Cerebellar cortex (tissue), 1 donor: ENCODE results near the gene F12.
A peak's percentile ranks its signal among the peaks of the same experiment; 100 is the strongest.
"Not testable (repeated sequence)": the region's sequence is repeated elsewhere in the genome, so short reads cannot be mapped to it uniquely, and the experiment has no call there.

Source experiments
- DNase-seq: peaks from one replicate; pipeline ENCODE4 v3.0.0-alpha.2; 2015; ENCODE audit warnings: low spot score

Gene F12

GRCh38 chr5:177387405-177387804 lies 22.0 kb downstream of the F12 start:
- no peak for DNase-seq

- no peak for DNase-seq
Observed at GRCh38 chr5:177386542-177386941, 22.8 kb downstream of the F12 start.

DNA sequence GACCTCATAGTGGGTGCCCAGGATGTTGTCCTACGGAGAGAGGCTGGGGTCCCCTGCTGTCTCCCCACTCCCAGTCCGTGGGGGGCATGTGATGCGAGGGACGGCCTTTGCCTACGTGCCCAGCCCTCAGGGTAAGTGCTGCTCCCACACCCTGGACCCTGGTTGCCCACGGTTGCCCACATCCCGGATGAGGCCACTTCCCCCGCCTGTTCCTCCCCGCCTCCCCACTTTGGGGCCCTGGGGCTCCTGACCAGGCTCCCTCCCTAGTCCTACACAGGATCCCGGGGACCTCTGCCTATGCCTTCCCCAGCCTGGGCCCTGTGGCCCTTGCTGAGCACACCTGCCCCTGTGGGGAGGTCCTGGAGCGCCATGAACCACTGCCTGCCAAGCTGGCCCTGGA lies 23.6 kb downstream of the F12 start:
- DNase-seq: no peak

DNA sequence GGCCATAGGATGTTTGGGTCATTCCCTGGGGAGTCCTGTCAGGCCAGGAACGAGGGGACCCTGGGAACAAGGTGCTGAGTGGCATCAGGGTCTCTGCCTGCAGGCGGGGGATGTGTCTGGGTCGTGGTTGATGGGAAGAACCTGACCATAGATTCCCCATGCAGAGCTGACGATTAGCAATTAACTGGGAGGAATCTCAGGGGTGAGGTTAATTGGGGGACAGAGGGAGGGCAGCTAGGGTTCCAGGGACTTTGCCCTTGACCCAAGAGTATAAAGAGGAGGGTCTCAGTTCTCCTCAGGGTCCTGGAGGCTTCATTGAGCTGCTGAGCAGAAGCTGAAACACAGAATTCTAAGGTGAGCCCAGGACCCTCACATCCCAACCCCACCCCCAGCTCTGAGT lies 25.2 kb downstream of the F12 start, which contains the start of gene SLC34A1:
Gene SLC34A1, plus strand, starts transcription at position 301 of the 400 bp plus-strand sequence. CDS start 1,308 bp downstream, outside the sequence.
- no peak for DNase-seq

- DNase-seq: no peak
Observed at GRCh38 chr5:177383181-177383580, 26.2 kb downstream of the F12 start.

DNA sequence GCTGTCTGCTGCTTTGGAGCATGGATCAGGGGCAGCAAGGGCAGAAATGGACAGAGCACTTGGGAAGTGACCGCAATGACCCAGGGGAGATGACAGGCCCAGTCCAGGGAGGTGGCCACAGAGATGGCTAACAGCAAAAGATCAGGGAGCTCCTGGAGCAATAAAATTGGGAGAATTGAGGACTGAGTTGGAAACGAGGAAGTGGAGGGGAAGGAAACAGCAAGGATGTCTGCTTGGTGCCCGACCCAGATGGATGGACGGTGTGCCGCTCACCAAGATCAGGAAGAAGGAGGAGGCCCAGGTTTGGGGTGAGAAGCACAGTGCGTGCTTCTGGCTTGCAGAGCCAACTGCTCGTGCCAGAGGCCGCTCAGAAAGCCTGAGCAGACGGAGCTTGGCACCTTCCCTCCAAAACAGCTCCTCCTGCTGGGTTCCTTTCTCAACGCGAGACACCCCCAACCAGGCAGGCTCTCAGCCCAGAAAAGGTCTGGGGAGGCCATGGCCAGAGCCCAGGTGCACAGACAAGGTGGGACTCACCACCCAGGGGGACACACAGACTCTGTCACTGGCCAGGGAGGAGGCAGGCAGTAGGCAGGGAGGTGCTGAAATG lies 26.8 kb downstream of the F12 start:
- DNase-seq: peak; percentile 94

GRCh38 chr5:177380805-177381126 lies 28.6 kb downstream of the F12 start:
- DNase-seq: no peak

DNA sequence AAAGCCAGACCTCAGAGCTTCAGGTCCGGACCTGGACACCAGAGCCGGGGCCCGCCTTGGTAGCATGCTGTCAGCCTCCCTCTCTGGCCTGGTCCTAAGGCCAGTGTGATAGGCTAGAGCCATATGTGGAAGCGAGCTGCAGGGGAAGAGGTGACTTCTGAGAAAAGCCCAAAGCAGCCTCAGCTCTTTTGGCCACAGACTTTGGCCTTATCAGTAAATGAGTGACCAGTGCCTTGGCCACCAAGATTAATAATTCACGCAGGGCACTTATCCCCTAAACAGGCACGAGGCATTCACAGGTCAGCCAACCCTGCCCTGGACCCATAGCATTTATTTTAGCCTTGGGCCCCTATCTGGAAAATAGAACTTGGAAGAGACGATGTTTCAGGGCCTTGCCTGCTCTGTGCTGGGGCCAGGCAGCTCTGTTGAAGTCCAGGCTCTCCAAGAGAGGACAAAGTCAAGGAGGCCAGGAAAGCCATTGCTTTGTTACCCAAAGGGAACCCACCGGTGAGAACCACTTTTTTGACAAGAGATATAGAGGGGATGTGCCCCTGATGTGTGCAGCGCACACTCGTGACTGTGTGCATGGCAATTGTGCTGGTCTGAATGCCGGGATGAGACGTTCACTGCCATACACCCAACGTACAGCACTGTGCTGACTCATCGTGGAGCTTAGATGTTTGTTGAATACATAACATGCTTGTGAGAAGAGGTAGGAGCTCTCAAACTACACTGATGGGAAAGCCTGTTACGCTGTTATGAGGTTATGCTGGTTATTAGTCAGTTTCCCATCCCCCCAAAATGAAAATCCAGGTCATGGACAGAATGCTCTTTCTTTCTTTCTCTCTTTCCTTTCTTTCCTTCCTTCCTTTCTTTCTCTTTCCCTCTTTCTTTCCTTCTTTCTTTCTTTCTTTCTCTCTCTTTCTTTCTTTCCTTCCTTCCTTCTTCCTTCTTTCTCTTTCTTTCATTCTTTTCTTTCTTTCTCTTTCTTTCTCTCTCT lies 30.2 kb downstream of the F12 start:
- no peak for DNase-seq

DNA sequence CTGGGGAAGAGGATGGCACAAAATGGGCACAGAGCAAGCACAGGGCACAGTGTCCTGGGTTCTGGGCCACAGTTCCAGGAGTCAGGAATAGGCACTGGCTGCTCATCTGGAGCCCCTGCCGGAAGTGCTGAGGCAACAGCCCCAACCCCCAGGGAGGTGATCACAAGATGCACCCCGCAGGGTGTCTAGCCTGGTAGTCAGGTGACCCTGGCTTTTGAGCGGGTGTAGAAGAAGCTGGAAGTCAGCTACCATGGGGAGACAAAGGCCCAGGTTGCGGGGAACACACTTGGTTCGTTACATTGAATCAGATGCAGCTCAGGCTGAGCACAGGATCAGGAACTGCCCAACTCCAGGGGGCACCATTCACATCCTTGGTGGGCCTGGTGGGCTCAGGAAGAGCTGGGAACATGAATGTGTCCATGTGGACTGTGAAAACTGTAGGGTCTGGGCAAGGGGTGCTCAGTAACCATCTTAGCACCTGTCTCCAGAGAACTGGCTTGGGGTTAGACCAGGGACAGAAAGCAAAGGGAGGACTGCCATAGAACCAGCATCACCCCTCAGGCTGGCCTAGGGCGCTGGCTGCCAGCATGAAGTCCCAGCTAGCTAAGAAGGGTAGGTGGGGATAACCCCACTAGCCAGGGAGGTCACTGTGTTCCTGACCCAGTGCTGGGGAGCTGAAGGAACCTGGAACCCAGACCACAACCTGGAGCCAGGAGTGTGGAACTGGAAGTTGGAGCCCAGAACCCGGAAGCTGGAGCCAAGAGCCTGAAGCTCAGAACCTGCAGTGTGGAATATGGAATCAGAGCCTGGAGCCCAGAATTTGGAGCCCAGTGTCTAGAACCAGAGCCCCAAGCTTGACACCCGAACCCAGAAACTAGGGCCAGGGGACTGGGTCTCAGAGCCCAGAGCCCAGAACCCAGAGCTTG lies 31.2 kb downstream of the F12 start:
- DNase-seq: no peak

GRCh38 chr5:177376107-177376506 lies 33.3 kb downstream of the F12 start:
- no peak for DNase-seq

DNA sequence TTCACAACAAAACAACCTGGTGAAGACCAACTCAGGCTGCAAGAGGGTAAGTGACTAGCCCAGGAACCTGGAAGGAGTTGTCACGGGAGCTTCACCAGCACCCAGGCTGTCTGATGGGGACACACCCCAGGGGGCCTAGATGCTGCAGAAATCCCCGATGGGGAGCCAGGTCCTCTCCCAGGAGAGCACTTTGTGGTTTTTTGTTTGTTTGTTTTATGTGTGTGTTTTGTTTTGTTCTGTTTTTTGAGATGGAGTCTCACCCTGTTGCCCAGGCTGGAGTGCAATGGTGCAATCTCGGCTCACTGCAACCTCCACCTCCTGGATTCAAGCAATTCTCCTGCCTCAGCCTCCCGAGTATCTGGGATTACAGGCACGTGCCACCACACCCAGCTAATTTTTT lies 33.8 kb downstream of the F12 start:
- not testable (repeated sequence) for DNase-seq

- no peak for DNase-seq
Observed at GRCh38 chr5:177374211-177374610, 35.2 kb downstream of the F12 start.

- no peak for DNase-seq
Observed at GRCh38 chr5:177373806-177374205, 35.6 kb downstream of the F12 start.

DNA sequence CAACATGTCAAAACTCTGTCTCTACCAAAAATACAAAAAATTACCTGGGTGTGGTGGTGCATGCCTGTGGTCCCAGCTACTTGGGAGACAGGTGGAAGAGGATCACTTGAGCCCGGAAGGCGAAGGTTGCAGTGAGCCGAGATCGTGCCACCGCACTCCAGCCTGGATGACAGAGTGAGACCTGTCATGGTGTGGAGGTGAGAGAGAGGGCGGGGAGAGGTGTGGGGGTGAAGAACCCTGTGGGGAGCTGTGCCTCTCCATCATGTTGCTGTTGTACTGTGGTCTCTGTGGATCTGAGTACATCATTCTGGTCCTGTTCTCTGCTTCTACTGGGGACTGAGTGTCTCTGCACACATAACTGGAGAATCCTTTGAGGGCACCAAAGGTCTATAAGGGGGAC lies 36.5 kb downstream of the F12 start:
- no peak for DNase-seq

GRCh38 chr5:177372034-177372896 lies 37.1 kb downstream of the F12 start:
- no peak for DNase-seq

- DNase-seq: no peak
Observed at GRCh38 chr5:177371120-177372033, 38.0 kb downstream of the F12 start.

DNA sequence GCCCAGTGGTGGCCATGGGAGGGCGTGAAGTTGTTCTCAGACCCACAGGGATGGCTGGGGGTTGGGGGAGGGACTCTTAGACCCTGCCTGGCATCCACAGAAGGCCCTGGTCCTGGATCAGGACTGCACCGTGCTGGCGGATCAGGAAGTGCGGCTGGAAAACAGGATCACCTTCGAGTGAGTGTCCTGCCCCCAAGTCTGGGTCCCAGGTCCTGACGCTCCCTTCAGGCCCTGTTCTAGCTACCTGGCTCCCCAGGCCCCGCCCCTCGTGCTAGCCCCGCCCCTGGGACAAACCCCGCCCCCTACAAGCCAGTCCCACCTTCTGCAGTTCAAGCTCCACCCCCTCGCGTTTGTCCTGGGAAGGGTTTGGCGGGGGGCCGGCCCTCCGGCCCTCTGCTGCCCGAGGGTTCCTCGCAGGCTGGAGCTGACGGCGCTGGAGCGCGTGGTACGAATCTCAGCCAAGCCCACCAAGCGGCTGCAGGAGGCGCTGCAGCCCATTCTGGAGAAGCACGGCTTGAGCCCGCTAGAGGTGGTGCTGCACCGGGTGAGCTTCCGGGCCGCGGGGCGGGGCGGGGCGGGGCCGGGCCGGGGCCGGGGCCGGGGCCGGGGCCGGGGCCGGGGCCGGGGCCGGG lies 38.8 kb downstream of the F12 start:
- DNase-seq: peak; percentile 81

GRCh38 chr5:177369645-177370440 lies 39.5 kb downstream of the F12 start:
- no peak for DNase-seq
